HCT116 (cell line): ENCODE results near the gene CBX1. TPM values are rescaled to one million over a fixed set of nuclear protein-coding genes. Genes with fewer than 3 reads are reported as not detected.
A peak's percentile ranks its signal among the peaks of the same experiment; 100 is the strongest.

Source experiments
- ATAC-seq: fragments of 200-7000 bp; cut with Tn5 transposase; 2 replicates; pipeline ENCODE4 v1.9.1; 2020; ENCODE audit warnings: mild to moderate bottlenecking, moderate library complexity
- BruUV-seq: library from RNA; stranded (reverse); fragments of 400-500 nt; replicated peaks from 2 replicates; lab custom pipeline; 2021; lab: Mats Ljungman, UMichigan
- CTCF ChIA-PET: fragments of 300-600 bp; sonication (Branson Sonifier 250); formaldehyde crosslinking; loops from one replicate; lab custom pipeline; 2021; ENCODE audit warnings: antibody characterized with exemption; lab: Charles Lee
- POLR2A ChIA-PET: fragments of 300-600, 350-600 bp; sonication (Branson Sonifier 250); formaldehyde crosslinking; loops from one replicate; lab custom pipeline; 2021; ENCODE audit warnings: antibody characterized with exemption; lab: Charles Lee
- RAD21 ChIA-PET, 2 experiments: fragments of 300-600 bp; sonication (Branson Sonifier 250); formaldehyde crosslinking; loops; one replicate each; lab custom pipeline; 2023; ENCODE audit warnings: low total read pairs in 2 of 2; ENCODE audit not compliant: uncharacterized antibody in 2 of 2, unreplicated experiment in 2 of 2, low non-redundant PET in 1 of 2; lab: Charles Lee
- DNase-seq: peaks from one replicate; pipeline ENCODE4 v3.0.0-alpha.2; 2010; ENCODE audit warnings: low read depth, low spot score
- H2AFZ ChIP-seq: fragments of 200-600 bp; shearing (Covaris generic), sonication (generic); 2 replicates; pipeline ENCODE4 v1.6.1; 2017; ENCODE audit warnings: low read depth, mixed run types, mixed read lengths, antibody characterized with exemption, low read length; ENCODE audit not compliant: poor library complexity, severe bottlenecking
- H3K27ac ChIP-seq: 2 replicates; pipeline ENCODE4 v1.5.1; 2012; ENCODE audit warnings: low read depth, low read length
- H3K27me3 ChIP-seq: fragments of 200-600 bp; sonication (generic); 2 replicates; pipeline ENCODE4 v1.6.1; 2016; ENCODE audit warnings: mixed run types, low read length, mixed read lengths; ENCODE audit not compliant: insufficient read depth
- H3K36me3 ChIP-seq, 2 experiments: fragments of 200-500 bp in 1 of 2; fragments of 200-600 bp in 1 of 2; sonication (Bioruptor generic) in 1 of 2; sonication (generic) in 1 of 2; 2 replicates each; pipeline versions ENCODE4 v1.5.1 to v1.6.1; 2014 to 2016; ENCODE audit warnings: low read length in 2 of 2, inconsistent platforms in 1 of 2, mixed read lengths in 1 of 2, mixed run types in 1 of 2; ENCODE audit not compliant: insufficient read depth in 2 of 2, control insufficient read depth in 1 of 2
- H3K4me1 ChIP-seq, 2 experiments: fragments of 200-600 bp in 1 of 2; sonication (generic) in 1 of 2; 2 replicates each; pipeline versions ENCODE4 v1.5.1 to v1.6.1; 2012 to 2017; ENCODE audit warnings: low read length in 2 of 2, inconsistent platforms in 1 of 2, mild to moderate bottlenecking in 1 of 2, mixed read lengths in 1 of 2, mixed run types in 1 of 2, moderate library complexity in 1 of 2; ENCODE audit not compliant: insufficient read depth in 2 of 2, control insufficient read depth in 1 of 2
- H3K4me2 ChIP-seq: fragments of 200-600 bp; sonication (generic); 2 replicates; pipeline ENCODE4 v1.6.1; 2017; ENCODE audit warnings: mixed run types, low read length, mixed read lengths
- H3K4me3 ChIP-seq, 2 experiments: fragments of 200-600 bp in 1 of 2; sonication (generic) in 1 of 2; replicated peaks in 1 of 2; 2 replicates each; pipeline ENCODE4 v1.5.1; 2011 to 2016; ENCODE audit warnings: low read length in 2 of 2, control low read depth in 1 of 2, low read depth in 1 of 2, mild to moderate bottlenecking in 1 of 2, mixed read lengths in 1 of 2, mixed run types in 1 of 2
- H3K79me2 ChIP-seq: fragments of 200-600 bp; sonication (generic); 2 replicates; pipeline ENCODE4 v1.6.1; 2017; ENCODE audit warnings: mild to moderate bottlenecking, mixed run types, low read length, moderate library complexity, mixed read lengths; ENCODE audit not compliant: insufficient read depth
- H3K9ac ChIP-seq: fragments of 200-600 bp; sonication (generic); 2 replicates; pipeline ENCODE4 v1.6.1; 2016; ENCODE audit warnings: low read length, mixed read lengths
- H3K9me2 ChIP-seq: fragments of 200-600 bp; sonication (generic), shearing (Covaris generic); 2 replicates; pipeline ENCODE4 v1.6.1; 2017; ENCODE audit warnings: mixed run types, mild to moderate bottlenecking, moderate library complexity; ENCODE audit not compliant: insufficient read depth
- H3K9me3 ChIP-seq, 2 experiments: fragments of 200-500 bp in 1 of 2; fragments of 200-600 bp in 1 of 2; sonication (Bioruptor generic) in 1 of 2; sonication (generic) in 1 of 2; 2 replicates each; pipeline ENCODE4 v1.6.1; 2014 to 2017; ENCODE audit warnings: low read length in 2 of 2, mixed read lengths in 2 of 2, inconsistent platforms in 1 of 2, low read depth in 1 of 2, mild to moderate bottlenecking in 1 of 2, mixed run types in 1 of 2, moderate library complexity in 1 of 2; ENCODE audit not compliant: control insufficient read depth in 1 of 2, insufficient read depth in 1 of 2
- H4K20me1 ChIP-seq: fragments of 200-600 bp; sonication (generic), shearing (Covaris generic); 2 replicates; pipeline ENCODE4 v1.6.1; 2017; ENCODE audit warnings: mixed run types, mild to moderate bottlenecking, moderate library complexity; ENCODE audit not compliant: insufficient read depth
- ATF3 ChIP-seq: IDR thresholded peaks from 2 replicates; pipeline ENCODE4 v1.6.1; 2012
- CBX3 ChIP-seq: IDR thresholded peaks from 2 replicates; pipeline ENCODE4 v1.6.1; 2012; ENCODE audit warnings: low read depth
- CEBPB ChIP-seq: IDR thresholded peaks from 2 replicates; pipeline ENCODE4 v1.6.1; 2012; ENCODE audit warnings: low read depth
- EZH2 ChIP-seq: fragments of 200-600 bp; sonication (generic); IDR thresholded peaks from 2 replicates; pipeline ENCODE4 v1.6.1; 2017; ENCODE audit warnings: antibody characterized with exemption, mixed run types
- EZH2phosphoT487 ChIP-seq: fragments of 200-600 bp; IDR thresholded peaks from 2 replicates; pipeline ENCODE4 v1.6.1; 2018; ENCODE audit warnings: antibody characterized with exemption, borderline replicate concordance
- FOSL1 ChIP-seq: IDR thresholded peaks from 2 replicates; pipeline ENCODE4 v1.6.1; 2012; ENCODE audit warnings: low read depth
- JUND ChIP-seq: IDR thresholded peaks from 2 replicates; pipeline ENCODE4 v1.6.1; 2012
- MAX ChIP-seq: IDR thresholded peaks from 2 replicates; pipeline ENCODE4 v1.6.1; 2012
- REST ChIP-seq: IDR thresholded peaks from 2 replicates; pipeline ENCODE4 v1.6.1; 2012; ENCODE audit warnings: low read depth
- SIN3A ChIP-seq: IDR thresholded peaks from 2 replicates; pipeline ENCODE4 v1.6.1; 2012; ENCODE audit warnings: low read depth
- SP1 ChIP-seq: IDR thresholded peaks from 2 replicates; pipeline ENCODE4 v1.6.1; 2012; ENCODE audit warnings: low read depth
- SRF ChIP-seq: IDR thresholded peaks from 2 replicates; pipeline ENCODE4 v1.6.1; 2012; ENCODE audit warnings: low read depth
- TCF7L2 ChIP-seq: IDR thresholded peaks from 2 replicates; pipeline ENCODE4 v1.7.0; 2011; ENCODE audit warnings: borderline replicate concordance, inconsistent platforms; ENCODE audit not compliant: insufficient read depth, insufficient read length; ENCODE audit errors: extremely low read depth
- YY1 ChIP-seq: IDR thresholded peaks from 2 replicates; pipeline ENCODE4 v1.6.1; 2011; ENCODE audit warnings: low read length, low read depth, moderate library complexity, mild to moderate bottlenecking; ENCODE audit not compliant: insufficient replicate concordance; ENCODE audit errors: extremely low read depth
- ZBTB33 ChIP-seq: IDR thresholded peaks from 2 replicates; pipeline ENCODE4 v1.6.1; 2011; ENCODE audit warnings: mild to moderate bottlenecking, low read length, moderate library complexity; ENCODE audit not compliant: insufficient replicate concordance; ENCODE audit errors: extremely low read depth
- intact Hi-C: fragments of 100-400 bp; cut with micrococcal nuclease; formaldehyde crosslinking; loops from 2 replicates; pipeline ENCODE4 v1.10.0; 2022
- total RNA-seq: library from RNA; stranded (reverse); gene quantifications from one replicate; pipeline ENCODE4 v1.2.1, GENCODE V29; 2021; ENCODE audit not compliant: unreplicated experiment

The CBX1 gene
- total RNA-seq, 1 experiment from 2014 or later, result 136 TPM

- 0 out of 2 replicates have a peak, but pooled peaks cover 6% of the 10 kb centered on the region for H4K20me1 ChIP-seq
- no peak for TF ChIP-seq SP1
- no peak for TF ChIP-seq SRF
- no peak for TF ChIP-seq TCF7L2
- no peak for TF ChIP-seq CEBPB
- TF ChIP-seq FOSL1, result no peak
- TF ChIP-seq ATF3, result no peak
- TF ChIP-seq EZH2phosphoT487, result no peak
- no peak for TF ChIP-seq EZH2
- no peak for TF ChIP-seq JUND
- TF ChIP-seq, all 23 proteins: peak for 0
- CTCF ChIA-PET, result interaction anchor here (0.6 to 7.9 kb wide), 2 partner anchors 10 to 45 kb away, joined by 3 to 79 read pairs; no protein-coding TSS in a partner anchor
- RAD21 ChIA-PET, result interaction anchor here in 1 of 2 experiments (0.6 kb wide), 1 partner anchor 23 kb away, joined by 3 read pairs; no protein-coding TSS in a partner anchor
- ATAC-seq, result no peak
- Histone ChIP-seq H3K36me3 (peaks cover 41 to 52% of the 10 kb centered on the region in 2 experiments), H3K9ac (no peak overlapping the region), H3K4me2 (no peak overlapping the region), H2AFZ (no peak overlapping the region), H3K27ac (no peak overlapping the region), H3K9me3 (no peaks in the 10 kb centered on the region), H3K9me2 (no peaks in the 10 kb centered on the region), H3K4me1 (no peaks in the 10 kb centered on the region), H3K4me3 (no peak overlapping the region), H3K79me2 (peaks cover 14% of the 10 kb centered on the region), H3K27me3 (no peaks in the 10 kb centered on the region)
- DNase-seq, result no peak
- no TSS peak for BruUV-seq
- intact Hi-C loops, result no loop called here
- POLR2A ChIA-PET, result interaction anchor here (1.5 kb wide), 1 partner anchor 23 kb away, joined by 5 read pairs; the partner anchor contains the start of gene NFE2L1
These were observed 29.6 kb downstream of the CBX1 start for GRCh38 chr17:48071654-48072053.

- Histone ChIP-seq H3K4me1 (no peaks in the 10 kb centered on the region), H3K27me3 (no peaks in the 10 kb centered on the region), H3K4me2 (no peak overlapping the region), H3K36me3 (peaks cover 39 to 41% of the 10 kb centered on the region in 2 experiments), H3K27ac (no peak overlapping the region), H3K79me2 (peaks cover 5% of the 10 kb centered on the region; the same call in 1 of the 2 replicates), H3K9ac (no peak overlapping the region), H3K4me3 (no peak overlapping the region), H2AFZ (no peak overlapping the region), H4K20me1 (0 out of 2 replicates have a peak, but pooled peaks cover 6% of the 10 kb centered on the region), H3K9me2 (no peaks in the 10 kb centered on the region), H3K9me3 (no peaks in the 10 kb centered on the region)
- ChIA-PET RAD21 (no interaction called here), POLR2A (no interaction called here), CTCF (no interaction called here)
- DNase-seq (no peak), ATAC-seq (no peak)
- intact Hi-C loops, result no loop called here
- TSS peak; percentile 90 for BruUV-seq
- TF ChIP-seq YY1, result no peak
- no peak for TF ChIP-seq MAX
- TF ChIP-seq REST, result no peak
- TF ChIP-seq SIN3A, result no peak
- TF ChIP-seq SRF, result no peak
- no peak for TF ChIP-seq CBX3
- TF ChIP-seq CEBPB, result no peak
- no peak for TF ChIP-seq ZBTB33
These were observed 31.1 kb downstream of the CBX1 start for GRCh38 chr17:48070195-48070594.
